ENCODE results near the gene ARHGAP4.

Gene ARHGAP4

DNA sequence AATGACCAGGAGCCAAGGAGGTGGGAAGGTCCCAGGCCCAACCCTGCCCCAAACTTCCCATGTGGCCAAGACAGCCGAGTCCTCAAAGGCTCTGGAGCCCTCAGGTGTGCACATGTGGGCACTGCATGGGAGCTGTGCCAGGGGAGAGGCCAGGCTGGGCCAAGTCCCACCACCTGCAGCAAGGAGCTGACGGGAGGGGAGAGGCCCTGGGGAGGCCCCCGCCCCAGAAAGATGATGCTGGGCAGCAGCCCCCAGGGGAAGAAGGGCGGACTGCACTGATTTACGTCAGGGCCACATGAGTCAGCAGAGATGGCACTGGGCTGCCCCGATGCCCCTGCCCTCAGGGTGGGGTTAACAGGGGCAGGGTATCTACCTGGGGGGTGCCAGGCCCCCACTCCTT lies 41.5 kb downstream of the ARHGAP4 start:
- TF ChIP-seq EGR1 (IDR thresholded peaks at IDR 0.05) (no peak), ZBTB7A (IDR thresholded peaks at IDR 0.05; ENCODE audit: low read depth) (no peak), CREB1 (IDR thresholded peaks at IDR 0.05; ENCODE audit: low read depth) (no peak), TCF12 (IDR thresholded peaks at IDR 0.05; ENCODE audit: low read depth) (no peak), RAD21 (IDR thresholded peaks at IDR 0.05; ENCODE audit: low read depth) (peak; percentile 69), YY1 (IDR thresholded peaks at IDR 0.05; ENCODE audit: low read depth) (no peak)
- TF ChIP-seq, protein P1, sequence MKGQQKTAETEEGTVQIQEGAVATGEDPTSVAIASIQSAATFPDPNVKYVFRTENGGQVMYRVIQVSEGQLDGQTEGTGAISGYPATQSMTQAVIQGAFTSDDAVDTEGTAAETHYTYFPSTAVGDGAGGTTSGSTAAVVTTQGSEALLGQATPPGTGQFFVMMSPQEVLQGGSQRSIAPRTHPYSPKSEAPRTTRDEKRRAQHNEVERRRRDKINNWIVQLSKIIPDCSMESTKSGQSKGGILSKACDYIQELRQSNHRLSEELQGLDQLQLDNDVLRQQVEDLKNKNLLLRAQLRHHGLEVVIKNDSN (IDR thresholded peaks at IDR 0.05): no peak
- TF ChIP-seq, protein P2, sequence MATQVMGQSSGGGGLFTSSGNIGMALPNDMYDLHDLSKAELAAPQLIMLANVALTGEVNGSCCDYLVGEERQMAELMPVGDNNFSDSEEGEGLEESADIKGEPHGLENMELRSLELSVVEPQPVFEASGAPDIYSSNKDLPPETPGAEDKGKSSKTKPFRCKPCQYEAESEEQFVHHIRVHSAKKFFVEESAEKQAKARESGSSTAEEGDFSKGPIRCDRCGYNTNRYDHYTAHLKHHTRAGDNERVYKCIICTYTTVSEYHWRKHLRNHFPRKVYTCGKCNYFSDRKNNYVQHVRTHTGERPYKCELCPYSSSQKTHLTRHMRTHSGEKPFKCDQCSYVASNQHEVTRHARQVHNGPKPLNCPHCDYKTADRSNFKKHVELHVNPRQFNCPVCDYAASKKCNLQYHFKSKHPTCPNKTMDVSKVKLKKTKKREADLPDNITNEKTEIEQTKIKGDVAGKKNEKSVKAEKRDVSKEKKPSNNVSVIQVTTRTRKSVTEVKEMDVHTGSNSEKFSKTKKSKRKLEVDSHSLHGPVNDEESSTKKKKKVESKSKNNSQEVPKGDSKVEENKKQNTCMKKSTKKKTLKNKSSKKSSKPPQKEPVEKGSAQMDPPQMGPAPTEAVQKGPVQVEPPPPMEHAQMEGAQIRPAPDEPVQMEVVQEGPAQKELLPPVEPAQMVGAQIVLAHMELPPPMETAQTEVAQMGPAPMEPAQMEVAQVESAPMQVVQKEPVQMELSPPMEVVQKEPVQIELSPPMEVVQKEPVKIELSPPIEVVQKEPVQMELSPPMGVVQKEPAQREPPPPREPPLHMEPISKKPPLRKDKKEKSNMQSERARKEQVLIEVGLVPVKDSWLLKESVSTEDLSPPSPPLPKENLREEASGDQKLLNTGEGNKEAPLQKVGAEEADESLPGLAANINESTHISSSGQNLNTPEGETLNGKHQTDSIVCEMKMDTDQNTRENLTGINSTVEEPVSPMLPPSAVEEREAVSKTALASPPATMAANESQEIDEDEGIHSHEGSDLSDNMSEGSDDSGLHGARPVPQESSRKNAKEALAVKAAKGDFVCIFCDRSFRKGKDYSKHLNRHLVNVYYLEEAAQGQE (IDR thresholded peaks at IDR 0.05; ENCODE audit: low read depth): no peak

DNA sequence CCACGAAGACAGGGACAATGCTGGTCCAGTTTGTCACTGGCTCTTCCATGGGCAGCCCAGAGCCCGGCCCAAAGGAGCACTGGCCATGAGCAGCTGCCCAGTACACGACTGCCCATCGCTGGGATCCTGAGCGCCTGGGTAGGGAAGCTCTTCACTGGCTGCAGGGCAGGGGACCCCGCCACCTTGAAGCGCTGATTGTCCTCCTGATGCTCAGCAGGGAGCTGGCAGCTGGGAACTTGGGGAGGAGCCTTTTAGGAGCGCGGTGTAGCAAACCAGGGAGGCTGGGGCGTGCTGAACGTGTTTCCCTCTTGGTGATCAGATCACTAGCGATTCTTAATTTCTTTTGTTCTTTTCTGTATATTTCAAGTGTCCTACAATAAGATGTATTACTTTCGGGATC lies 41.9 kb downstream of the ARHGAP4 start:
- TF ChIP-seq NFIC (IDR thresholded peaks at IDR 0.05) (no peak), CREB1 (IDR thresholded peaks at IDR 0.05; ENCODE audit: low read depth) (no peak), TEAD4 (IDR thresholded peaks at IDR 0.05) (no peak), ZBTB7A (IDR thresholded peaks at IDR 0.05; ENCODE audit: low read depth) (no peak), CEBPB (IDR thresholded peaks at IDR 0.05) (no peak), TAF1 (IDR thresholded peaks at IDR 0.05; ENCODE audit: low read depth) (no peak), RAD21 (IDR thresholded peaks at IDR 0.05; ENCODE audit: low read depth) (no peak)
- TF ChIP-seq, protein P1 (IDR thresholded peaks at IDR 0.05): no peak
- TF ChIP-seq, protein P3, sequence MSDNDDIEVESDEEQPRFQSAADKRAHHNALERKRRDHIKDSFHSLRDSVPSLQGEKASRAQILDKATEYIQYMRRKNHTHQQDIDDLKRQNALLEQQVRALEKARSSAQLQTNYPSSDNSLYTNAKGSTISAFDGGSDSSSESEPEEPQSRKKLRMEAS (IDR thresholded peaks at IDR 0.05): no peak

- TF ChIP-seq ZBTB7A (IDR thresholded peaks at IDR 0.05; ENCODE audit: low read depth): no peak
- no peak for TF ChIP-seq EP300 (IDR thresholded peaks at IDR 0.05; ENCODE audit: borderline replicate concordance)
- no peak for TF ChIP-seq RAD21 (IDR thresholded peaks at IDR 0.05; ENCODE audit: low read depth)
- TF ChIP-seq, protein P3 (IDR thresholded peaks at IDR 0.05): no peak
- TF ChIP-seq, protein P2 (IDR thresholded peaks at IDR 0.05; ENCODE audit: low read depth): no peak
- no peak for TF ChIP-seq NFIC (IDR thresholded peaks at IDR 0.05)
- no peak for TF ChIP-seq TCF12 (IDR thresholded peaks at IDR 0.05; ENCODE audit: low read depth)
- no peak for TF ChIP-seq CREB1 (IDR thresholded peaks at IDR 0.05; ENCODE audit: low read depth)
- TF ChIP-seq CEBPB (IDR thresholded peaks at IDR 0.05): no peak
- TF ChIP-seq TEAD4 (IDR thresholded peaks at IDR 0.05): no peak
- no peak for TF ChIP-seq FOXM1 (IDR thresholded peaks at IDR 0.05; ENCODE audit: borderline replicate concordance, low read depth)
- no peak for TF ChIP-seq TAF1 (IDR thresholded peaks at IDR 0.05; ENCODE audit: low read depth)
- no peak for TF ChIP-seq EGR1 (IDR thresholded peaks at IDR 0.05)
- TF ChIP-seq YY1 (IDR thresholded peaks at IDR 0.05; ENCODE audit: low read depth): no peak
- TF ChIP-seq, protein P1 (IDR thresholded peaks at IDR 0.05): no peak
Observed at GRCh38 chrX:153883163-153883843, 42.8 kb downstream of the ARHGAP4 start.

- TF ChIP-seq CEBPB (IDR thresholded peaks at IDR 0.05) (no peak), NFIC (IDR thresholded peaks at IDR 0.05) (no peak), RAD21 (IDR thresholded peaks at IDR 0.05; ENCODE audit: low read depth) (no peak), EP300 (IDR thresholded peaks at IDR 0.05; ENCODE audit: borderline replicate concordance) (no peak), ZBTB7A (IDR thresholded peaks at IDR 0.05; ENCODE audit: low read depth) (no peak), TEAD4 (IDR thresholded peaks at IDR 0.05) (no peak)
- TF ChIP-seq, protein P3 (IDR thresholded peaks at IDR 0.05): no peak
Observed at GRCh38 chrX:153882557-153882956, 43.5 kb downstream of the ARHGAP4 start.

DNA sequence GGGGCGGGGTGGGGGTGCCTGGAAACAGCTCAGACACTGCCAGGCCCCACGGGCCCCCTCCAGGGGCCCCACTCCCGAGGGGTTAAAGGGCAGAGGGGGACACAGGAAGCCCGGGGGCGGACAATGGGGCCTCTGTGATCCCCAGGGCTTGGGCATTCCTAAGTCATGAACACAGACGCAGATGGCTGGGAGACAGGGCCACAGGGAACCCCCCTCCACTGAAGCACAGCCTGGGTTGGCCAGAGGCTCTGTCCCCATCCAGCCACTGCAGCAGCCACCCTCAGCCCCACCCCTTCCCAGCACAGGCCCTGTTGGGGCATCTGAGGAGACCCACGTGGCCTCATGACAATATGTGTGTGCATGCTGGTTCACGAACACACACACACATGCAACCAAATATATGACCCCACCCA lies 44.0 kb downstream of the ARHGAP4 start:
- no peak for TF ChIP-seq NFIC (IDR thresholded peaks at IDR 0.05)
- no peak for TF ChIP-seq CREB1 (IDR thresholded peaks at IDR 0.05; ENCODE audit: low read depth)
- TF ChIP-seq, protein P3 (IDR thresholded peaks at IDR 0.05): no peak
- no peak for TF ChIP-seq CEBPB (IDR thresholded peaks at IDR 0.05)
- TF ChIP-seq, protein P2 (IDR thresholded peaks at IDR 0.05; ENCODE audit: low read depth): no peak
- no peak for TF ChIP-seq TEAD4 (IDR thresholded peaks at IDR 0.05)
- no peak for TF ChIP-seq RAD21 (IDR thresholded peaks at IDR 0.05; ENCODE audit: low read depth)
- no peak for TF ChIP-seq TCF12 (IDR thresholded peaks at IDR 0.05; ENCODE audit: low read depth)
- no peak for TF ChIP-seq TAF1 (IDR thresholded peaks at IDR 0.05; ENCODE audit: low read depth)
- no peak for TF ChIP-seq ZBTB7A (IDR thresholded peaks at IDR 0.05; ENCODE audit: low read depth)
- TF ChIP-seq EGR1 (IDR thresholded peaks at IDR 0.05): no peak
